GM23248 (cell line): ENCODE measurements around the gene UGGT1.

Experiments
- EZH2 ChIP-seq: fragments of 200-600 bp; sonication (generic); IDR thresholded peaks from 2 replicates; pipeline ENCODE4 v1.6.1; 2018; ENCODE audit warnings: antibody characterized with exemption, mild to moderate bottlenecking; ENCODE audit not compliant: insufficient read depth, poor library complexity, severe bottlenecking
- EZH2phosphoT487 ChIP-seq: fragments of 200-600 bp; sonication (generic); IDR thresholded peaks from 2 replicates; pipeline ENCODE4 v1.6.1; 2018; ENCODE audit warnings: antibody characterized with exemption, moderate library complexity, mild to moderate bottlenecking, low read depth; ENCODE audit not compliant: insufficient read depth

DNA sequence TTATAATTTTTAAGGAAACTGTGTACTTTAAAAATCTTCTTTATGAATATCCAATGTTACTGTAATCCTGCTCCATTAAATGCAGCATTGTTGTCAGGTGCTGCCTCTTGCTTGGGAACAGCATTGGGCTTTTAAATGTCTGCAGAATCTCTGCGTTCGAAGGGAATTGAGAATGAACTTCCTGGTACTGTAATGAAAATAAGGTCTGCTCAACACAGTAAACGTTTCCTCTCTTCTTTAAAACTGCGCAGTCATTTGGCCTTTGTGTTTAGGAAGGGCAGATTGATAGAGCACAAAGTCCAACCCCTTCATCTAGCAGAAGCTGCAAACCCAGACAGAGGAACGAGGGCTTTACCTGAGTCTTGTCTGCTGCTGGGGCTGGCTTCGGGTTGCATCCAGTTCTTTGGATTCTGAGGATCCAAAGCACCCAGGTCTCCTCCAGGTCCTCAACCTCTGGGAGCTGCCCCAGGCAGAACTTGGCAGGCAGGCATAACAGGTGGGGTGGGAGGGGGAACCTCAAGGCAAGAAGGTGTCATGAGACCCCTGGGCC, 104.5 kb downstream of the UGGT1 start:
- TF ChIP-seq EZH2 (no peak), EZH2phosphoT487 (no peak)
